Body of pancreas (tissue), 4 donors: Measurements from ENCODE around the gene EYA2. TPM values are rescaled to one million over a fixed set of nuclear protein-coding genes. Genes with fewer than 3 reads are reported as not detected.

Experiments used
- ATAC-seq: fragments of 150-250 bp; one replicate; pipeline ENCODE4 v1.9.1; 2016
- DNase-seq, 4 donors: peaks; one replicate each; pipeline ENCODE4 v3.0.0-alpha.2; 2019
- H3K27ac ChIP-seq, 4 donors: fragments of 200-600 bp; sonication (generic); 1 replicate in 3 of 4; 2 replicates in 1 of 4; pipeline versions ENCODE4 v1.5.1 to v1.6.1; 2016 to 2019; ENCODE audit warnings: mild to moderate bottlenecking in 1 of 4, mixed read lengths in 1 of 4, moderate library complexity in 1 of 4
- H3K27me3 ChIP-seq, 2 donors: fragments of 200-600 bp; sonication (generic); one replicate each; pipeline ENCODE4 v1.6.0; 2016; ENCODE audit warnings: mild to moderate bottlenecking in 1 of 2
- H3K36me3 ChIP-seq, 2 donors: fragments of 200-600 bp; sonication (generic); replicated peaks in 1 of 2; 2 replicates each; pipeline ENCODE4 v1.5.1; 2016; ENCODE audit warnings: low read depth in 2 of 2; ENCODE audit not compliant: insufficient read depth in 1 of 2
- H3K4me1 ChIP-seq: fragments of 200-600 bp; sonication (generic); one replicate; pipeline ENCODE4 v1.6.0; 2016
- H3K4me3 ChIP-seq, 2 donors: fragments of 200-600 bp; sonication (generic); 1 replicate in 1 of 2; 2 replicates in 1 of 2; pipeline ENCODE4 v1.5.1; 2016 to 2019
- H3K9me3 ChIP-seq, 3 donors: fragments of 200-600 bp; sonication (generic); 1 replicate in 2 of 3; 2 replicates in 1 of 3; pipeline ENCODE4 v1.5.1; 2016
- POLR2A ChIP-seq, 3 donors: fragments of 450-650 bp; IDR thresholded peaks; one replicate each; pipeline ENCODE4 v1.6.1; 2016; ENCODE audit warnings: antibody characterized with exemption in 3 of 3, mild to moderate bottlenecking in 2 of 3
- WGBS, 2 donors: methylation state at CpG; one replicate each; pipeline ENCODE4 v1.1.5; 2017; 5-methylcytosine and 5-hydroxymethylcytosine counted together
- intact Hi-C: fragments of 100-400 bp; cut with DNase I; formaldehyde crosslinking; loops from one replicate; pipeline ENCODE4 v1.15.1; 2023
- total RNA-seq, 2 donors: library from RNA; depleted of rRNA; stranded (reverse); fragments of >200 nt; gene quantifications; one replicate each; pipeline ENCODE4 v1.1.0, GENCODE V29; 2016
- TF ChIP-seq, protein P1 (sequence below), 7 experiments: fragments of 450-650 bp in 4 of 7; fragments of 200-600 bp in 3 of 7; sonication (generic) in 3 of 7; IDR thresholded peaks; one replicate each; pipeline ENCODE4 v1.5.1; 2016 to 2019; ENCODE audit warnings: antibody characterized with exemption in 7 of 7

The EYA2 gene
- total RNA-seq, 2 donors from 2014 or later, result 0.52 to 3.6 TPM

GRCh38 chr20:47227576-47227975, 332.9 kb downstream of the EYA2 start:
- 85 to 86% methylated on average over 9 of the region's 9 CpGs for WGBS, 2 donors
- TF ChIP-seq POLR2A (IDR thresholded peaks at IDR 0.05), result no peak
- TF ChIP-seq, protein P1, sequence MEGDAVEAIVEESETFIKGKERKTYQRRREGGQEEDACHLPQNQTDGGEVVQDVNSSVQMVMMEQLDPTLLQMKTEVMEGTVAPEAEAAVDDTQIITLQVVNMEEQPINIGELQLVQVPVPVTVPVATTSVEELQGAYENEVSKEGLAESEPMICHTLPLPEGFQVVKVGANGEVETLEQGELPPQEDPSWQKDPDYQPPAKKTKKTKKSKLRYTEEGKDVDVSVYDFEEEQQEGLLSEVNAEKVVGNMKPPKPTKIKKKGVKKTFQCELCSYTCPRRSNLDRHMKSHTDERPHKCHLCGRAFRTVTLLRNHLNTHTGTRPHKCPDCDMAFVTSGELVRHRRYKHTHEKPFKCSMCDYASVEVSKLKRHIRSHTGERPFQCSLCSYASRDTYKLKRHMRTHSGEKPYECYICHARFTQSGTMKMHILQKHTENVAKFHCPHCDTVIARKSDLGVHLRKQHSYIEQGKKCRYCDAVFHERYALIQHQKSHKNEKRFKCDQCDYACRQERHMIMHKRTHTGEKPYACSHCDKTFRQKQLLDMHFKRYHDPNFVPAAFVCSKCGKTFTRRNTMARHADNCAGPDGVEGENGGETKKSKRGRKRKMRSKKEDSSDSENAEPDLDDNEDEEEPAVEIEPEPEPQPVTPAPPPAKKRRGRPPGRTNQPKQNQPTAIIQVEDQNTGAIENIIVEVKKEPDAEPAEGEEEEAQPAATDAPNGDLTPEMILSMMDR (IDR thresholded peaks at IDR 0.05), result no peak

DNA sequence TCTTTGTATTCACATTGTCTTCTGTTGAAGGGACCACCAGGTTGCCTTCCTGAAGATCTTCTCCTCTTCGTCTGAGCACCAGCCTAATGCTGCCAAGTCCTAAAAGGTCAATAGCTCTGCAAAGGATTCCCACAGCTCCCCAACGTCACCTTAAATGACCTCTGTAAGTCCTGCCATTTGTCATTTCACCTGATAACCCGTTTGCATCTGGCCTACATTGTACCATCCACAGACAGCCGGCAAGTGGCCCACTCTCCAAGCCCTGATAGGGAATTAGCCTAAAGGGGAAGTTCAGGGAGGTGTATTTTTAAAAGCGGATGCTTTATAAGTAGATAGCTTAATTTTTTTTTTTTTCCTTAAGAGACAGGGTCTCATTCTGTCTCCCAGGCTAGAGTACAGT, 334.0 kb downstream of the EYA2 start:
- Histone ChIP-seq H3K36me3 (peaks cover 0 to 25% of the 10 kb centered on the region in 2 donors), H3K4me1 (no peaks in the 10 kb centered on the region), H3K27ac (no peak overlapping the region), H3K9me3 (no peaks in the 10 kb centered on the region), H3K27me3 (no peaks in the 10 kb centered on the region), H3K4me3 (no peak overlapping the region)
- intact Hi-C loops, result no loop called here
- WGBS, 2 donors, result 58 to 68% methylated on average over 5 of the region's 5 CpGs
- no peak for TF ChIP-seq POLR2A (IDR thresholded peaks at IDR 0.05)
- no peak for DNase-seq
- ATAC-seq, result no peak

More at GRCh38 chr20:47227576-47227975, 332.9 kb downstream of the EYA2 start:
- Histone ChIP-seq H3K36me3 (peaks cover 6 to 25% of the 10 kb centered on the region in 2 donors), H3K27me3 (no peaks in the 10 kb centered on the region), H3K27ac (no peak overlapping the region), H3K9me3 (no peaks in the 10 kb centered on the region), H3K4me1 (no peaks in the 10 kb centered on the region), H3K4me3 (no peak overlapping the region)
- no peak for ATAC-seq
- intact Hi-C loops, result no loop called here
- no peak for DNase-seq

DNA sequence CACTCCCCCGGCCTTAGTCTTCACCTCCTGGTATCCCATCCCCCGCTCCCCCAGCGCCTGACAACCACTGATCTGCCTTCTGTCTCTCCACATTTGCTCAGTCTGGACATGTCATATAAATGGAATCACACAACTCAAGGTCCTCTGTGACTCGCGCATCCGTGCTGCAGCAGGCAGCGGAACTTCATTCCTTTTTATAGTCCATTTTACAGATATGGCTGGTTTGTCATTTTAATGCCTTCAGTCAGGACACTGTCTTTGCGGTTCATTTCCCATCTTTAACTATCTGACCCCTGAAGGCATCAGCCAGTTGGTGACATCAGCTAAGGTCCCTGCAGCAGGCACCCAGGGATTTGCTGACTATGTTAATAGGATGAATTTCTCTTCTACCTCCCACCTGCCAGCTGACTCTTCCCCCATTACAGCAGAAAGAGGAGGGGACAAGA, 336.2 kb downstream of the EYA2 start:
- intact Hi-C loops, result no loop called here
- TF ChIP-seq POLR2A (IDR thresholded peaks at IDR 0.05), result no peak
- TF ChIP-seq, protein P1 (IDR thresholded peaks at IDR 0.05), result no peak
- H3K36me3 ChIP-seq, result peaks cover 6 to 26% of the 10 kb centered on the region in 2 donors
- no peaks in the 10 kb centered on the region for H3K9me3 ChIP-seq
- ATAC-seq (no peak), DNase-seq (no peak)
- H3K4me1 ChIP-seq, result no peaks in the 10 kb centered on the region
- H3K27ac ChIP-seq, result no peak overlapping the region
- H3K4me3 ChIP-seq, result no peak overlapping the region
- WGBS, 2 donors, result 95 to 96% methylated on average over 8 of the region's 8 CpGs
- no peaks in the 10 kb centered on the region for H3K27me3 ChIP-seq

- no peak for TF ChIP-seq POLR2A (IDR thresholded peaks at IDR 0.05)
- peaks cover 6 to 24% of the 10 kb centered on the region in 2 donors for H3K36me3 ChIP-seq
- H3K4me1 ChIP-seq, result no peaks in the 10 kb centered on the region
- ATAC-seq (no peak), DNase-seq (no peak)
- intact Hi-C loops, result no loop called here
- H3K4me3 ChIP-seq, result no peak overlapping the region
- H3K27me3 ChIP-seq, result no peaks in the 10 kb centered on the region
- no peaks in the 10 kb centered on the region for H3K9me3 ChIP-seq
- H3K27ac ChIP-seq, result no peak overlapping the region
- WGBS, 2 donors, result 92% methylated on average over 16 of the region's 16 CpGs
Observed at GRCh38 chr20:47231382-47232039, 336.9 kb downstream of the EYA2 start.

DNA sequence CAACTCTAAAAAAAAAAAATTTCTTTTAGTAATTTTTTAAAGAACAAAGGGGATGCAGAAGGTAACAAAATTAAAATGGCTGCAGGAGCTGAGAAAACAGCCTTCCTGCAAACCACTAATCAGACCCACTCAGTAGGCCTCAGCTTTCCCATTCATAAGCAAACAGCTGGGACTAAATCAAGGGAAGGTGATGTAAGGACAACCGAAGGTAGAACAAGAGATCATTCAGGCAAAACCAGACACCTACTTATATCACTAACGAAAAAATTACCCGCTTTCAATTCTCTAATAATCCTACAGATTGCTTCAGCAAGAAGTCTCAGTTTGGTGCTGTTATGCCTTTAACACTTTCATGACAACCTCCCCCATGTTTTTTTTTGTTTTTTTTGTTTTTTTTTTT, 337.9 kb downstream of the EYA2 start:
- no peaks in the 10 kb centered on the region for H3K4me1 ChIP-seq
- WGBS, 2 donors, result 90 to 95% methylated on average over 3 of the region's 3 CpGs
- H3K27me3 ChIP-seq, result no peaks in the 10 kb centered on the region
- no peaks in the 10 kb centered on the region for H3K9me3 ChIP-seq
- no peak for ATAC-seq
- peaks cover 6 to 20% of the 10 kb centered on the region in 2 donors for H3K36me3 ChIP-seq
- no peak overlapping the region for H3K27ac ChIP-seq
- no peak for DNase-seq
- no peak overlapping the region for H3K4me3 ChIP-seq
- intact Hi-C loops, result no loop called here
- no peak for TF ChIP-seq POLR2A (IDR thresholded peaks at IDR 0.05)
- TF ChIP-seq, protein P1 (IDR thresholded peaks at IDR 0.05), result no peak
